ENCODE measurements around the gene SUN2. TPM values are rescaled to one million over a fixed set of nuclear protein-coding genes. Genes with fewer than 3 reads are reported as not detected.

Gene SUN2
- polyA plus RNA-seq, 1 donor from 2014 or later: 172 TPM

DNA sequence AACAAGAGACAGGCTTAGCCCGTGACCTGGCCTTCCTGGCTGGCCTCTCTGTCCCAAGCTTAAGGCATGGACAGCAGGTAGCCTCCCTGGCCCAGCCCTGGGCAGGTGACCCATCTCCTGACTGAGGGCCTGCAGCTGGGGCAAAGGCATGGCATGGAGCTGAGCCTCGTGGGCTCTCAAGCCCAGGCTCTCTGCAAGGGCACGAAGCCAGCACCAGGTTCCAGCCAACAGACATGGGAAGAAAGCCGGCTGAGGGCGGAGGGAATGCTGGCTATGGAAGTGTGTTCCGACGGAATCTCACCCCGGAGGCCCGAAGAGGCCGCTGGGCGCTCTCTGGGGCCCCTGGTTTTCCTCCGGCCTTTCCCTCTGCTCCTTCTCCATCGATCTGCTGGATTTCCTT is 25.2 kb upstream of the SUN2 start:
- H3K27ac ChIP-seq (ENCODE audit: low read length): no peak overlapping the region

DNA sequence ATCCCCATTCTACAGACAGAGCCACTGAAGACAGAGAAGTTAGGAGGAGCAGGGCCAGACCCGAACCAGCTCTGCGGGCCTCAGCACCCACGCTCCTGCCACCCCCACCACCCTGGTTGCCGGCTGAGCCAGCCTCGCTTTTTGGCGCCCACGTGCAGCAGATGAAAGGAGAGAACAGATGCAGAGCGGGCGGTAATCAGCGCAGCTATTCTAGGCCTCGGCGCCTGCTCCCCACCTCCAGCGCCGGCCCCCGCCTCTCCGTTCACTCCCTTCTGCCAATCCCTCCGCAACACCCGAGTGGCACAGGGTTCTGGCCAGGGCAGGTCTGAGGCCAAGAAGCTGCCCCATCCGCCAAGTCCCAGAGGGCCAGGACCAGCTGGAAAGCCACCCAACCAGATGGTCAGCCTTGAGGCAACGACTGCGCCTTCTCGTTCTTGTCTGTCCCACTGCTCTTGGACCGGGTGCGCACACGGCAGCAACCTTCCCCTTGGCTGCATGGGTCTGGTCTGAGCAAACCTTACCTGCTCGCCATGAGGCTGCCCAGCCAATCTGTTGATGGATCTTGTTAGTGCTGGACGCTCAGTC is 21.4 kb upstream of the SUN2 start:
- TF ChIP-seq SMC3 (conservative IDR thresholded peaks at IDR 0.05; ENCODE audit: poor library complexity): no peak
- TF ChIP-seq EP300 (conservative IDR thresholded peaks at IDR 0.05; ENCODE audit: poor library complexity, severe bottlenecking): no peak
- no peak for TF ChIP-seq EZH2 (IDR thresholded peaks at IDR 0.05; ENCODE audit: borderline replicate concordance, insufficient read depth, low read length, poor library complexity, severe bottlenecking)
- TF ChIP-seq POLR2AphosphoS5 (IDR thresholded peaks at IDR 0.05): no peak
- no peak for TF ChIP-seq TAF1 (IDR thresholded peaks at IDR 0.05; ENCODE audit: low read depth)
- no peak for TF ChIP-seq MXI1 (conservative IDR thresholded peaks at IDR 0.05; ENCODE audit: poor library complexity, severe bottlenecking)
- Histone ChIP-seq H3K9me2 (ENCODE audit: insufficient read depth, low read length) (no peaks in the 10 kb centered on the region), H3K27ac (ENCODE audit: low read length) (no peak overlapping the region), H4K20me1 (ENCODE audit: insufficient read depth) (no peaks in the 10 kb centered on the region), H3F3A (ENCODE audit: insufficient read depth, low read length, poor library complexity, severe bottlenecking) (no peaks in the 10 kb centered on the region), H3K4me3 (ENCODE audit: low read length) (no peak overlapping the region), H3K9ac (ENCODE audit: low read length) (no peak overlapping the region), H3K79me2 (replicated peaks; ENCODE audit: insufficient read depth, low read length) (no peaks in the 10 kb centered on the region), H3K27me3 (ENCODE audit: insufficient read depth, low read depth, low read length) (no peaks in the 10 kb centered on the region), H3K36me3 (ENCODE audit: insufficient read depth, low read length) (no peaks in the 10 kb centered on the region), H2AFZ (ENCODE audit: low read depth, low read length) (no peak overlapping the region), H3K9me3 (ENCODE audit: low read length) (no peaks in the 10 kb centered on the region), H3K4me2 (ENCODE audit: low read length) (no peak overlapping the region)

More for the DNA sequence above, 25.2 kb upstream of the SUN2 start:
- no peaks in the 10 kb centered on the region for H3K36me3 ChIP-seq (ENCODE audit: insufficient read depth, low read length)
- TF ChIP-seq POLR2AphosphoS5 (IDR thresholded peaks at IDR 0.05) (no peak), MXI1 (conservative IDR thresholded peaks at IDR 0.05; ENCODE audit: poor library complexity, severe bottlenecking) (no peak), TAF1 (IDR thresholded peaks at IDR 0.05; ENCODE audit: low read depth) (no peak), RAD21 (conservative IDR thresholded peaks at IDR 0.05) (no peak), SMC3 (conservative IDR thresholded peaks at IDR 0.05; ENCODE audit: poor library complexity) (no peak), REST (IDR thresholded peaks at IDR 0.05; ENCODE audit: borderline replicate concordance) (no peak), EP300 (conservative IDR thresholded peaks at IDR 0.05; ENCODE audit: poor library complexity, severe bottlenecking) (no peak), EZH2 (IDR thresholded peaks at IDR 0.05; ENCODE audit: borderline replicate concordance, insufficient read depth, low read length, poor library complexity, severe bottlenecking) (no peak)
- TF ChIP-seq, protein P1, sequence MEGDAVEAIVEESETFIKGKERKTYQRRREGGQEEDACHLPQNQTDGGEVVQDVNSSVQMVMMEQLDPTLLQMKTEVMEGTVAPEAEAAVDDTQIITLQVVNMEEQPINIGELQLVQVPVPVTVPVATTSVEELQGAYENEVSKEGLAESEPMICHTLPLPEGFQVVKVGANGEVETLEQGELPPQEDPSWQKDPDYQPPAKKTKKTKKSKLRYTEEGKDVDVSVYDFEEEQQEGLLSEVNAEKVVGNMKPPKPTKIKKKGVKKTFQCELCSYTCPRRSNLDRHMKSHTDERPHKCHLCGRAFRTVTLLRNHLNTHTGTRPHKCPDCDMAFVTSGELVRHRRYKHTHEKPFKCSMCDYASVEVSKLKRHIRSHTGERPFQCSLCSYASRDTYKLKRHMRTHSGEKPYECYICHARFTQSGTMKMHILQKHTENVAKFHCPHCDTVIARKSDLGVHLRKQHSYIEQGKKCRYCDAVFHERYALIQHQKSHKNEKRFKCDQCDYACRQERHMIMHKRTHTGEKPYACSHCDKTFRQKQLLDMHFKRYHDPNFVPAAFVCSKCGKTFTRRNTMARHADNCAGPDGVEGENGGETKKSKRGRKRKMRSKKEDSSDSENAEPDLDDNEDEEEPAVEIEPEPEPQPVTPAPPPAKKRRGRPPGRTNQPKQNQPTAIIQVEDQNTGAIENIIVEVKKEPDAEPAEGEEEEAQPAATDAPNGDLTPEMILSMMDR (IDR thresholded peaks at IDR 0.05; ENCODE audit: poor library complexity, severe bottlenecking): no peak
- no peak overlapping the region for H3K4me2 ChIP-seq (ENCODE audit: low read length)
- H3K9me3 ChIP-seq (ENCODE audit: low read length): no peaks in the 10 kb centered on the region
- no peak overlapping the region for H3K9ac ChIP-seq (ENCODE audit: low read length)
- H3K9me2 ChIP-seq (ENCODE audit: insufficient read depth, low read length): no peaks in the 10 kb centered on the region
- no peaks in the 10 kb centered on the region for H3K27me3 ChIP-seq (ENCODE audit: insufficient read depth, low read depth, low read length)
- no peaks in the 10 kb centered on the region for H4K20me1 ChIP-seq (ENCODE audit: insufficient read depth)
- H3K79me2 ChIP-seq (replicated peaks; ENCODE audit: insufficient read depth, low read length): no peaks in the 10 kb centered on the region
- no peak overlapping the region for H2AFZ ChIP-seq (ENCODE audit: low read depth, low read length)
- no peaks in the 10 kb centered on the region for H3F3A ChIP-seq (ENCODE audit: insufficient read depth, low read length, poor library complexity, severe bottlenecking)
- H3K4me3 ChIP-seq (ENCODE audit: low read length): no peak overlapping the region

Measured in neural cell (in vitro differentiated cells).